ENCODE measurements around the gene POLK. TPM values are rescaled to one million over a fixed set of nuclear protein-coding genes. Genes with fewer than 3 reads are reported as not detected.
"Not testable (repeated sequence)": the region's sequence is repeated elsewhere in the genome, so short reads cannot be mapped to it uniquely, and the experiment has no call there.

The POLK gene
- total RNA-seq, 1 experiment from 2014 or later = 9.0 TPM

GRCh38 chr5:75571547-75571946, 59.9 kb downstream of the POLK start:
- no TSS peak for BruUV-seq (replicated peaks)
- no peak overlapping the region for H2AFZ ChIP-seq (ENCODE audit: low read length)
- no peaks in the 10 kb centered on the region for H3K36me3 ChIP-seq (ENCODE audit: low read depth, low read length)
- no peak overlapping the region for H3K9ac ChIP-seq (ENCODE audit: low read length)
- peak overlapping the region; percentile 14; the same call in 1 of the 2 replicates for H3K4me2 ChIP-seq (ENCODE audit: low read length)
- no peak for TF ChIP-seq EZH2 (IDR thresholded peaks at IDR 0.05; ENCODE audit: low read length, unreplicated experiment)
- TF ChIP-seq EZH2phosphoT487 (IDR thresholded peaks at IDR 0.05; ENCODE audit: borderline replicate concordance, low read length) = no peak
- no peak for TF ChIP-seq CTCF (conservative IDR thresholded peaks at IDR 0.05; ENCODE audit: low read depth, low read length)
- no peaks in the 10 kb centered on the region for H3K9me2 ChIP-seq (replicated peaks; ENCODE audit: low read length)
- no peaks in the 10 kb centered on the region for H4K20me1 ChIP-seq (ENCODE audit: low read length)
- no peaks in the 10 kb centered on the region for H3K9me3 ChIP-seq (ENCODE audit: low read length)
- DNase-seq = no peak
- 0 out of 2 replicates have a peak, but pooled peaks cover 5% of the 10 kb centered on the region for H3K79me2 ChIP-seq (ENCODE audit: low read length)
- POLR2A ChIA-PET (ENCODE audit: unreplicated experiment) = no interaction called here
- H3F3A ChIP-seq (ENCODE audit: low read length, unreplicated experiment) = peaks cover 5% of the 10 kb centered on the region
- no peaks in the 10 kb centered on the region for H3K27me3 ChIP-seq (ENCODE audit: low read length)
- no peak for ATAC-seq
- H3K27ac ChIP-seq (ENCODE audit: low read length) = no peak overlapping the region
- H3K4me3 ChIP-seq (ENCODE audit: low read length) = no peak overlapping the region
- peaks cover 28% of the 10 kb centered on the region for H3K4me1 ChIP-seq (ENCODE audit: insufficient read depth, low read length)
- CTCF ChIA-PET = no interaction called here
- intact Hi-C loops (cut with micrococcal nuclease) = no loop called here

- intact Hi-C loops (cut with micrococcal nuclease) = no loop called here
- ChIA-PET CTCF (no interaction called here), POLR2A (ENCODE audit: unreplicated experiment) (no interaction called here)
- Histone ChIP-seq H4K20me1 (ENCODE audit: low read length) (no peaks in the 10 kb centered on the region), H3K4me3 (ENCODE audit: low read length) (no peak overlapping the region), H3K9ac (ENCODE audit: low read length) (no peak overlapping the region), H3F3A (ENCODE audit: low read length, unreplicated experiment) (no peaks in the 10 kb centered on the region), H3K79me2 (ENCODE audit: low read length) (no peaks in the 10 kb centered on the region), H3K9me2 (replicated peaks; ENCODE audit: low read length) (no peaks in the 10 kb centered on the region), H2AFZ (ENCODE audit: low read length) (no peak overlapping the region), H3K36me3 (ENCODE audit: low read depth, low read length) (no peaks in the 10 kb centered on the region), H3K9me3 (ENCODE audit: low read length) (no peaks in the 10 kb centered on the region), H3K27me3 (ENCODE audit: low read length) (no peaks in the 10 kb centered on the region), H3K4me1 (ENCODE audit: insufficient read depth, low read length) (peaks cover 7% of the 10 kb centered on the region; the same call in 1 of the 2 replicates), H3K4me2 (ENCODE audit: low read length) (no peak overlapping the region), H3K27ac (ENCODE audit: low read length) (no peak overlapping the region)
- BruUV-seq (replicated peaks) = no TSS peak
- no peak for TF ChIP-seq EZH2phosphoT487 (IDR thresholded peaks at IDR 0.05; ENCODE audit: borderline replicate concordance, low read length)
- no peak for TF ChIP-seq EZH2 (IDR thresholded peaks at IDR 0.05; ENCODE audit: low read length, unreplicated experiment)
- TF ChIP-seq CTCF (conservative IDR thresholded peaks at IDR 0.05; ENCODE audit: low read depth, low read length) = no peak
- DNase-seq = no peak
- no peak for ATAC-seq
These were observed 63.1 kb downstream of the POLK start for GRCh38 chr5:75574791-75575190.

- H3K9me2 ChIP-seq (replicated peaks; ENCODE audit: low read length); H3K4me3 ChIP-seq (ENCODE audit: low read length); BruUV-seq (replicated peaks); H3K4me2 ChIP-seq (ENCODE audit: low read length); H4K20me1 ChIP-seq (ENCODE audit: low read length); H3K4me1 ChIP-seq (ENCODE audit: insufficient read depth, low read length); H2AFZ ChIP-seq (ENCODE audit: low read length); intact Hi-C loops (cut with micrococcal nuclease); H3K36me3 ChIP-seq (ENCODE audit: low read depth, low read length); POLR2A ChIA-PET (ENCODE audit: unreplicated experiment); H3K79me2 ChIP-seq (ENCODE audit: low read length); H3K27me3 ChIP-seq (ENCODE audit: low read length); CTCF ChIA-PET; H3K27ac ChIP-seq (ENCODE audit: low read length); H3F3A ChIP-seq (ENCODE audit: low read length, unreplicated experiment); H3K9me3 ChIP-seq (ENCODE audit: low read length); H3K9ac ChIP-seq (ENCODE audit: low read length); DNase-seq; ATAC-seq: not testable (repeated sequence)
These were observed 66.6 kb downstream of the POLK start for GRCh38 chr5:75578280-75578679.
